Stimulated activated CD4-positive, alpha-beta T cell treated with anti-CD3 and anti-CD28 coated beads, Interleukin-12 subunit alpha, Interleukin-12 subunit beta, amount 100 ng/mL, for 4 hours (primary cell): ENCODE results near the gene PLXNC1.

ENCODE experiments used
- DNase-seq: peaks from one replicate; pipeline ENCODE4 v3.0.0-alpha.2; 2020

PLXNC1 gene

DNA sequence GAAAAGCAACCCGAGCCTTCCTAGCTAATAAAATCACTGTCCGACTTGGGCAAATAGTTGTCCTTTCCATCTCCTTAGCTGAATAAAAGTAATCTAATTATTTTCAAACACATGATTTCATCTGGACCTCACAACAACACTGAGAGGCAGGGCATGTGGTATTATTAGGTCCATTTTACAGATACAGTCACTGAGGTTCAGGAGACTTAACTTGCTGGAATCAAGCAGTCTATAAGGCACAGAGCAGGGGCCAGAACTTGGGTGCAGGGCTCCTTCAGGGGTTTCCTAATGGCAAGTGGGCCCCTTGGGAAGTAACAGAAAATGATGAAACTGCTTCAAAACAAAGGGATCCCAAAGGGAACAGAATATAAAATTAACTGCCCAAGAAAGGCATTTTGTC lies 15.5 kb downstream of the PLXNC1 start:
- no peak for DNase-seq

DNA sequence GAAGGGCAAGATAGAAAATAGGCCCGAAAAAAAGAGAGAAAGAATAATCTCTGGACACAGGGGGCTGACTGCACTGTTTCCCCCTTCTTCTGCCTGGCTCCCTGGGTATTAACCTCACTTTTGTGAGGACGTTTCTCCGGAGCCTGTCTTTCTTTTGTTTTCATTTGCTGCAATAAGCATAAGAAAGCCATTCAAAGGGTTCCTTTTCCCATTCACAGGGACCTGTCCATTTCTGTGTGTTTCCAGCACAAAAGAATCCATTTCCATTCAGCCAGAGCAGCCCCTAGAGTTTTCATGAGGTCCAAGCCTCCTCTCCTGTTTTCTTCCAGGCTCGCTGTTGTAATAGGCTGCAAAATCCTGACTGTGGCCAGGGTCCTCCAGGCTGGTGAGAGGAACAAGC lies 16.8 kb downstream of the PLXNC1 start:
- DNase-seq, result no peak

DNA sequence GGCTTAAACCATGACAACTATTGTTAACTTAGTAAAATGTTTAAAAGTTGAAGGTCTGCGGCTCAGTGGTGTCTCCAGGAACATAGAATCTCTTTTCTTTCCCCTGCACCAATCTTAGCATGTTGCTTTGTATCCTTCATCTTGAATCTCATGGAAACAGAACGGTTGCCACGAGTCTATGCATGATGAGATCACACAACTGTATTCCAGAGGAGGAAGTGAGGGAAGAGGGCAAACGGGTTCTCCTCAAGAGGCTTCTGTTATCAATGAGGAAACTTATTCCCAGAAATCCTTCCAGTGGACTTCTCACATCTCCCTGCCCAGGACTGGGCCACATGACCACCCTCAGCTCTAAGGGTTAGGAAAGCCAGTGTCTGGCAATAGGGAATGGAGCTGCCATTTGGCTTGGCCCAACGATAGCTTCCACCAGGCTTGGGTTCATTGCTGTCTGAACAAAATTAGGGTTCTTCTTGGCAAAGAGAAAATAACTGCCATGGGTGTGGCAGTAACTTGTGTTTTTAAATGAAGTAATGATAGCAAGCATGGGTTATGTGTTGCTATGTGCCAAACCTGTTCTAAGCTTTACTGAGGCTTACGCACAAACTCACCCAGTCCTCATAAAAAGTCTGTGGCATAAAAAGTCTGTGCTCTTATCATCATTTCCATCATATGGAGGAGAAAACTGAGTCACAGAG lies 17.4 kb downstream of the PLXNC1 start:
- DNase-seq, result no peak

DNA sequence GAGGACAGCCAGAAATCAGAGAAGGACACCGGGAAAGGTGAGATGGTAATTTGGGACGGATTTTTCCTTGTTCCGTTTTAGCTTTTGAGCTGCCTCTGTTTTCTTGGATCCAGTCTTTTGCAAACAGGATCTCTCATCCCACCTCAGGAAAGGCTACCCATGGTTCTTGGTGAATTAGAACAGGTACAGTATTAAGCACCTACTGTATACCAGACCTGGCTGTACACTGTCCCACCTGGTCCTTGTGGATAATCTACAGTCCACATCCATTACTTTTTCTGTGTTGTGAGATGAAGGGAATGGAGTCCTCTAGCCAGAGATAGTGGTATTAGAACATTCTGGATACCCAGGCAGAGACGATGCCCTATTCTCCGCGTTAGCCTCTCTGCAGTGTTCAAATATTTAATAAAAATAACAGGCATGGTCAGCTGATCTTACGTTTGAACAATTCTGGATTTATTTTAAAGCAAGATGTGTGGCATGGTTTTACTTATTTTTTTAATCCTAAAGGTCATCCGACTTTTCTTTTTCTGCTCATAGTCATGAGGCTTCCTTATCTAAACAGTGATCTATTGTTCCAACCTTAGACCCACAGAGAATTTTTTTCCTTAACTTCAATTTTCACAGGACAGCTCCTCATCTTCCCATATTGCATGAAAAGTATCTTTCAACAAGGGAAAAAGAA lies 18.8 kb downstream of the PLXNC1 start:
- no peak for DNase-seq

DNA sequence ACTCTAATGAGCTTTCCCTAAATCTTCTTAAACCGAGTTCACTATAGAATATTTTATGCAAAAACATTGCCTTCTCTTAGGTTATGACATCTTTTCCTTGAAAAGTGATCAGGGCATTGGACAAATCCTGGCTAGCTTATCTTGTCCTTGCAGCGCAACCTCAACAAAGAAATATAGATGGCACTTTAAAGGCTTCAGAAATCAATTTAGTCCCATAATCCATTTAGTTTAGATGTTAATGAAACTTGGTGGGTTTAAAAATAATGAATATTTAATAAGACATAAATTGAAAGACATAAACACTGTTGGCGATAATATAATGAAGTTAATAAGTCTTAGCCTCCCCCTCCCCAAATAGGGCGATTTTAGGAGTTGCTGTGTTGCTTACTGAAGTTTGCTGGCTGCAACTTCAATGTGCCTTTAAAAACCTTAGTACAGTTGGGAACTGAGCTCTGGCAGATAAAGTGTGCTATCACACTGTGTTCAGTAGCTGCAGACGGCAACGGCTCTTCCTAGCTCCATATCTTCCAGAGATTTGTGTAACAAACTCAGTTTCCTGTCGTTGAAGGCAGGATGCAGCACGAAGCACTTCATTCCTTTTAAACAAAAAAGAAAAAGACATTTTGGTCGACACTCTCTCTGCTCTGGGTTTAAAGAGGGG lies 19.5 kb downstream of the PLXNC1 start:
- DNase-seq, result no peak

DNA sequence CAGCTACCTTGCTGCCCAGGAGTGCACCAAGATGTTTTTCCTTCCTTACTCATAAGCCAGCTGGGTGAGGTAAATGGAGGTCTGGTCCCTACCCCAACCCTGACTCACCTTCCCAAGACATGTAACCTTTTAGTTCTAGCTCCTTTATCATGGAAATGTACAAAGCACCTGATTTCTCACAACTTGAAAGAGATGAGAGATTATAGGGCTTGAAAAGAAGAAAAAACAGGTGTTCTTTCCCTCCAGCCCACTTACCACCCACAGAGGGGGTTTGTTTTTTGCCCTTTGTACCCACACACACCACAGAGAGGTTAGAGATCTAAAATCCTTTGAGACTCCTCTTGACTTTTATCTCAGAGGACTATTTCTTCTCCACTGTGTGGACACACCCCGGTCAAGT lies 21.1 kb downstream of the PLXNC1 start:
- DNase-seq, result no peak

DNA sequence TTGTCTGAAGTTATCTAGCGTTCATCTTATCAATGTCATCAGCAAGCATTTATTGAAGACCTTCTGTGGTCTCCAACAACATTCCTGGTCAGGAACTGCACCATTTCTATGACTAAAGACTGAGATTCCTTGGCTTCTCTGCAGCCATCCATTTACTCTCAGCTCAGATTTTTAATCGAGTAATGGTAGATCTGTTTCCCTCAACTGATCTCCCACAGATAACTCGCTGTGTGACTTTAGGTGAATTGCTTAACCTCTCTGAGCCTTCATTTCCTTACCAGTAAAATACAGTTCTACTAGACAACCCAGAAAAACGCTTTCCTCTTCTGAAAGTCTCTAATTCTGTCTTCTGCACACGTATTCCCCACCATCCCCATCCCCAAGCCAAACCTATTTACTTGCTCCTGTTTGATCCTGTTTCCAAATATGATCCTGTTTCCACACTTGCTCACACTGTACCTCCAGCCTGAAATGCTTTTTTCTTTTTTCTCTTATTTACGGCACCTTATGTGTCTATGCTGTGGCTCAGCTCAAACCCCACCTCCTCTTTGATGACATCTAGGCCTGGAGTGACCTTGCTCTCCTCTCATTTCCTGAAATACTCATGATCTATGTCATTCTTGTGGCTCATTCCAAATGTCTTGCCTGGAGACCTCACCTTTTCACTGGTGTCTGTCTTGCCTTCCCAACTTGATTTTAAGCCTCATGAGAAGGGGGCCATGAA lies 21.8 kb downstream of the PLXNC1 start:
- DNase-seq, result no peak

DNA sequence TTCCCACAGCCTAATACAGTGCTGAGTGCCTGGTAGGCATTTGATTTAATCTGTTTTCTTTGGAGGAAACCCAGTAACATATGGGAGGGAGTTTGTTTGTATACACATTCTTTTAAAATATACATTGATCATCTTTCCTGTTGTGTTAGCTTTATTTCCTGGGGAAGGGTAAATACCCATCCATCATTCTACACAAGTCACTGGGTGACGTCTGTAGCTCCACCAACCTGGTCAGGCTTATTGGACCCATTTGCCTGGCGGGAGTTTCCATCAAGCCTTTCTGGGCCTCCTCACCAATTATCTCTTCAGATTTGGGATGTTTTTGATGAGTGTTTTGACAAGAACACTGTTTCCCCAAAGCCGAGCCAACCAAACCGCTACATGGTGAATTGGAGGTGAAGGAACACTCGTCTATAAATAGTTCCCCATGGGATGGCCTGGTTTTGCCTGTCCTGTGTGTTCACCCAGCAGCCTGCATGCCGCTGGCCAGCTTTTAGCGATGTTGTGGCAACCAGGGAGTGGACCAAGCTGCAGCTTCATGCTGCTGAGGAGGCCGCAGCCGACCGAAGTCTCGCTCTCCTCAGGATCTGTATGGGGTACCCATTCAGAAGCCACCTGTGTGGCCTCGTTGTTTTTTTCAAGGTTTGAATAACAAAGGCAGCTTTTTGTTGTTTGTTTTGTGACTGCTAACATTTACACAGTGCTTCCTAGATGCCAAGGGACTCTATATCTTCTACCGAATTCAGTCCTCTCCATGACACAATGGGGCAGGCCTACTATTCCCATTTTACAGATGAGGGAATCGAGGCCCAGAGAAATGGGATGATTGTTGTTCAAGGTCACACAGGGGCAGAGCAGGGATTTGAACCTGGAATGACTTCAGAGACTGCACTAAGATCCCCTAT lies 22.6 kb downstream of the PLXNC1 start:
- DNase-seq, result no peak

DNA sequence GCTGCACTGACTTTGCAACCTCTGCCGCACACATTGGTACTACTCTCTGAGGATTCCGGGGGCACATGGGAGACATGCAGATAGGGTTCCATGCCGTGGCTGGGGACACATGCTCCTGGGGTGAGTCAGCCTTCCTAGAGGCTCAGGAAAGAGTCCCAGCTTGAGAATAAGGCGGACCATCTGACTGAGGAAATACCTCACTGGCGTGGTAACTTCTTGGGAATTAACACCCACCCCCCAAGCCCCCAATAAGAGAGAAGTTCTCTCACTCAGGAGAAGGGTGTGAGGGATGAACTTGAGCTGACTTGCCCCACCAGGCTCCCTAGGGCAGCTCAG lies 23.2 kb downstream of the PLXNC1 start:
- no peak for DNase-seq

DNA sequence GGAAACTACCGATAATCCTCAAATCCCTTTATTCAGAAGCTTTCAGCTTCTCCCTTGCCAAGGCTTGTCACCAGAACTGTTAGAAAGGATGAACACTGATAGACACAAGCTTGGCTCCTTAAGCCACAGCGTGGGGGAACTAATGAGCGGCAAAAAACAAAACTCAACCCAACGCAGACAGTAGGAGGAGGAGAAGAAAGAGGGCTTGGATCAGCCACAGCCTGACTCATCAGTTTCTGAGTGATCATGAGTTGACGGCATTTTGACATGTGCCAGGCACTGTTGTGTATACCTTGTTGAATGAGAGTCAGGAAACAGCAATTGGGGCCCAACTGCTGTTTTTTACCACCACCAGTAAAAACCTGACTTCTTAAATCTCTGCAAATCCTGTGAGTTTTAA lies 23.7 kb downstream of the PLXNC1 start:
- DNase-seq, result peak; percentile 10

DNA sequence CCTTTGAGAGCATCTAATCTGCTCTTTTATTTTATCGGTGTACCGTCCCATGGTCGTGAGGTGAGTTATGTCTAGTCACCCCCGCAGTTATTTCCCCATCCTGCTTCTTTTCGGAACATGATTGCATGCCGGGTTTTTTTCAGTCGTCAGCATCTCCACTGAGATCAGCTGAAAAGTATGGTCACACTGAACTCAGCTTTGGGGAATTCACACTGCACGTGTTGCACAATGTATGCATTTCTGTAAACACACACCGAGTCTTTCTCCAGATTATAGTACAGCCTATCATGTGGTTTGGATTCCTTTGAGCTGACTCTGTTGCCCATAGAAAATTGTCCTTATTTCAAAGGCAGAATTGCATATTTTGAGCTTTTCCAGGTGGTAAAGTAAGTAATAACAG lies 24.6 kb downstream of the PLXNC1 start:
- DNase-seq, result no peak

DNA sequence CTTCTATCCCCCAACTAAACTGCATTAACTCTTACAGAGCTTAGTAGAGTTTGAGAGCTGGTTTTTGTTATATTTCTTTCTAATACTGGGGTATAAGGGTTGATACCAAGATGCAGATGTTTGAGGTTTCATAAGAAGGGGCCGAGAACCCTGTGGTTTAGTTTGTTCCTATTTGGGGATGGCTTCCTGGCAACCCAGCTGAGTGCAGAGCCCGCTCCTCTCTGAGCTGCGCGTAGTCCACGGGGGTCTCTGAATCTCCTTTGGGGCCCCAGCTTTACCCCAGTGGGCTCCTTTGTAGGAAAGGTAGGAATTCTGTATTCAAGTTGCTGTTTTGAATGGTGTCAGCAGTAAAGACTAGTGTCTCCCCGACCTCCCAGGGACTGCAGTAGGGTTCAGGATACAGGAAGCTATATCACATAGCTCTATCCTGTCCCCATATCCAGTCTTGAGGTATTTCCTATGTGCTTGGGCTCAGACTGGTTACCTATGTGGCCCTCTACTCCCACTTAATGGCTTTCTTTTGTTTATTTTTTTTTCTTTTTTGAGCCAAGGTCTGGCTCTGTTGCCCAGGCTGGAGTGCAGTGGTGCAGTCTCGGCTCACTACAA lies 25.4 kb downstream of the PLXNC1 start:
- DNase-seq, result no peak

DNA sequence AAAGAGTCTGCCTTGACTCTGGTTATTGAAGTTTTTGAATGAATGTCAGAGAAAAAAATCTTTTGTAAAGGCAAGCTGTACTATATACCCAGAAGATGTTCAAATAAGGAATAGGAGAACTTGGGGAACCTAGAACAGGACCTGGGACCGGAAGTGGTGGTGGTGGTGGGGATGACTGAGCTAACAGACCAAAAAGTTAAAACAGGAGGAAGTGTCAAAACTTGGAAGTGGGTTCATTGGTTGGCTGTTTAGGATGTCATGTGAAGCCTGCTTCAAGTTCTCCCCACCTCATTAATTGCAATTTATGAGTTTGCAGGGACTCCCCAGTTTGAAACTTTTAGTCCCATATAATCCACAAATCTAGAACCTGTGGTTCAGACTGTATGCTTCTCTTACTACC lies 26.2 kb downstream of the PLXNC1 start:
- no peak for DNase-seq

DNA sequence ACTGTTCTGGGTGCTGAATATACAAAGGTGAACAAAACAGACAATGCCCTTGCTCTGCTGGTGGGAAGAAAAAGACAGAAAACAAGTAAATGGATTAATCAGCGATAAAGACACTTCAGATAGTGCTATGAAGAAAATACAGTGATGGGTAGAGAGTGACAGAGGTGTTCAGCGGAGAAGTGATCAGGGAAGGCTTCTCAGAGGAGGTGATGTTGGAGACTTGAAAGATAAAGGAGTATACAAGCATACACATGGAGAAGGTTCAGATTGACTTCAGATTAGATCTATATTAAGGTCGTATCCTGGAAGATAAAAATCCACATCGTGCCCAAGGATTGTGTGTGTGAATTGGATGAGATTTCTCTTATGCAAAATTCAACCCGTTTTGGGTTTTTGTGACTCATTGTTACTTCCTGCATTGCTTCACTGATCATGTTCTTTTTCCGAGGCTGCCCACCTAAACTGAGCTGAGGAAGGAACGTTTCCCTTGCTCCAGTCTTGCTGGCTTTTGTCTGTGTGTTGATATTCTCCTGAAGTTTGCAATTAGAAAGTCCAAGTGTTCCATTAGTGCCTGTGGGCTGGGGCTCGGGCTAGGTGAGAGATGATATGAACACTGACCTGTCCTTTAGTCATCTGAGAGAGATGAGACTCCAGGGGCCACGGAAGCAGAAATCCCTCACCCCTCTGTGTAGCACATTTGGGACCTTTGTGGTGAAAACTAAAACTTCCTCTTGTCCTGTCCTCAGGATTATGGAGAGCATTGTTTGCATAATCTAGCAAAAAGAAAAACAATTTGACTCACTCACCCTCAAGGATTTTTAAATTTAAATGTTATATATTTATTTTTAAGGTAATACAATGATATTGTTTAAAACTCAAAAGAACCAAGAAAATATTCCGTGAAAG lies 27.6 kb downstream of the PLXNC1 start:
- DNase-seq, result no peak

DNA sequence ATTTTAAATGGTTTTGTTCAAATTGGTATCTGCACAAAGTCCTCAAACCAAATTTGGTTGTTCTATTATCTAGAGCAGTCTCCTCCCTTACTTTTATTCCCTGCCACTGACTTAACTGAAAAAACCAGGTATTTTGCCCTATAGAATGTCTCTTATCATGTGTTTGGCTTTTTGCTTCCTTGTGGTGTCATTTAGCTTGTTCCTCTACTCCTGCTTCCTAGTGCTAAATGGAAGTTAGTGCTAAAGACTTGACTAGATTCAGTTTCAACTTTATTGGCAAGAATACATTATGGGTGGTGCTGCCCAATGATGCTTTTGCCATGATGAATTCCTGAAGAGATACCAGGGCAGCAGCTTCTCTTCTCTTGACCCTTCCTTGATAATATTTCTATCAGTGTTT lies 29.7 kb downstream of the PLXNC1 start:
- DNase-seq, result no peak

DNA sequence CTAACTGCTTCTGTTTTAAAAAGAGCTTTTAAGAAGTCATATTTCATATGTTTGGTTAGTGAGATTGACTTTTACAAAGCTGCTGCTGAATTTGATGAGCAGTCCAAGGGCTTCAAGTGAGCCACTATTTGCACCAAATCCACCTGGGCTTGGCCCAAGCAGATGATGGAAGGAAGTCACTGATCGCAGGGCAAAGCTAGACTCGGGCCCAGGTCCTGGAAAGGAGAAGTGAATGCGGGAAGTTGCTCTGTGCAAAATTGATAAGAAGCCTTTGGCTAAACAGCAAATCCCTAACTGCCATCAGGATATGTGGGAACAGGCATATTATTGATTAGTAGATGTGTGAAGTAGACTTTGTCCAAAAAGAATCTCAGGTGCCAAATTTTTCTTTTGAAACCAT lies 30.5 kb downstream of the PLXNC1 start:
- no peak for DNase-seq

DNA sequence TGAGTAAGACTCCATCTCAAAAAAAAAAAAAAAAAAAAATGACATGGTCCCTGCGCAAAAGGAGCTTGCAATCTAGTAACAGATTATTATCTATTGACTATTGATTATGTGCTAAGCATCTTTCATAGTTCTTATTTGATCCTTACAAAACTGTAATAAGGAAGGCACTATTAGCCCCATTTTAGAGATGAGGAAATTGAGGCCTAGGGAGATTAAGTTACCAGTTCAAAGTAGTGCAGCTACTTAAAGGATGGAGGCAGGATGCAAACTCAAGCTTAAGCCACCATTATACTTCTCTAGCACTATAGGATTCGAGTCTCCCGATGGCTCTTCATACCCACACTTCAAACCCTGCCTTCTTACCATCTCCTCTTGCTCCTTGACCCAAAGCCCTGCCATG lies 31.3 kb downstream of the PLXNC1 start:
- DNase-seq, result no peak

DNA sequence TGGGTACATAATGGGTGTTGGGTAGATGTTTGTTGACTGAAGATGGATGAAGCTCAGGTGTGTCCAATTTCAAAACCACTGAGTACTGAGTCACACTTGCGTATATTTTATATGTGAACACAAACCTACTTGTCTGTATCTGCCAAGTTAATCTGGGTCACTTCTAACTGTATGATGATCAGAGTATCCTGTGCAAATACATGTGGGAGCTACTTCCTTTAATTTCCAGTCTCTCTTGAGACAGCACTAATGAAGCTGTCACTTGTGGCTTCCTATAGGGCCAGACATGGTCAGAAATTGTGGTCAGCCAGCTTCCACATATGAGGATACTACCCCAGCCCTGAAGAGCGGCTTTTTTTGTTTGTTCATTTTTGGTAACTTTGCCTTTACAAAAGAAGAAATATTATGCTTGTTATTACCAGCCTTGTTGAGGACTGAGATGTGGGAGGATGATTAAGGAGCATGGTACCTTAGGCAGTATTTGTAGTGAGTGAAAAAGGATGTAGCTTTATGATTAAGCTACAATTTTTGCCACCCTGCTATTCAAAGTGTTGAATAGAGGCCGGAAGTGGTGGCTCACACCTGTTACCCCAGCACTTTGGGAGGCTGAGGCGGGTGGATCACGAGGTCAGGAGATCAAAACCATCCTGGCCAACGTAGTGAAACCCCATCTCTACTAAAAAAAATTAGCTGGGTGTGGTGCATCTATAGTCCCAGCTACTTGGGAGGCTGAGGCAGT lies 32.4 kb downstream of the PLXNC1 start:
- no peak for DNase-seq

DNA sequence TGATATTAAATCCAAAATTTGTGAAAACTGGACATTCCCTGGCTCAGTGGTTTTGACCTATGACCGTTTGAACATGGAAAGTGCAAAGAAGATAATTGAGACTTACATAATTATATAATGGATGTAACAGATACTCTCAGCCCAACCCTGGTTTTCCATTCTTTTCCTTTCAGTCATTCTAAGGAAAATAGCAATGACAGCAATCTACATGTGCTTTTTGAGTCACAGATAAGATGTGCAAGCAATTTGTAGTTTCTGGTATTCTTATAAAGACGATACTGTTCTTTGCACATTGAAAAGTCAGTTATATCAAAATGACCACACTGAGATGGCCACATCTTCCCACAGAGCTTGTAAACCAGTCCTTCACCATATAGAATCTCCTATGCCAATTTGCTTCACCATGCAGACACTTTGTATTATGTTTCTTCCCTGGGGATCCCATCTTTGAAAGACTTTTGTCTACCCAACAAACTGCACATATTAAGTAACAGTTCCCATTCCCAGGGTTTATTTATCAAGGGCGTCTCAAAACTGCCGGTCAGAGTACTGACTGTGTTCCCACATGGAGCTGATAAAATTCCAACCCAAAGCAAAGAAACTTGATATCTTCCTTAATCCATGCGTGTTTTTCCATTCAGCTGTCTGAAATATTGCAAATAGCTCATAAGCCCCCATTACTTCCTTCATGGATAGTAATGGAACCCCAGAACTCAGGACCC lies 34.8 kb downstream of the PLXNC1 start:
- DNase-seq, result no peak
